Neural cell (in vitro differentiated cells): ENCODE data around the gene OFD1. TPM values are rescaled to one million over a fixed set of nuclear protein-coding genes. Genes with fewer than 3 reads are reported as not detected.

Experiments used
- H2AFZ ChIP-seq: fragments of 200-600, 300-800 bp; sonication (generic), shearing (Covaris generic); 2 replicates; pipeline ENCODE4 v1.6.0; 2014; ENCODE audit warnings: low read depth, mild to moderate bottlenecking, antibody characterized with exemption, low read length, moderate library complexity
- H3F3A ChIP-seq: fragments of 200-600 bp; shearing (Covaris generic); 2 replicates; pipeline ENCODE4 v1.6.1; 2016; ENCODE audit warnings: mild to moderate bottlenecking, moderate library complexity, mixed read lengths, antibody characterized with exemption, low read length; ENCODE audit not compliant: insufficient read depth, poor library complexity, severe bottlenecking
- H3K27ac ChIP-seq: fragments of 200-600, 300-800 bp; sonication (generic), shearing (Covaris generic); 2 replicates; pipeline ENCODE4 v1.5.1; 2014; ENCODE audit warnings: mild to moderate bottlenecking, low read length, moderate library complexity
- H3K27me3 ChIP-seq: fragments of 300-800, 200-600 bp; sonication (generic), shearing (Covaris generic); 2 replicates; pipeline ENCODE4 v1.6.0; 2014; ENCODE audit warnings: mild to moderate bottlenecking, low read depth, low read length, moderate library complexity; ENCODE audit not compliant: insufficient read depth
- H3K36me3 ChIP-seq: fragments of 300-800, 200-600 bp; sonication (generic), shearing (Covaris generic); 2 replicates; pipeline ENCODE4 v1.5.1; 2014; ENCODE audit warnings: mild to moderate bottlenecking, antibody characterized with exemption, low read length, moderate library complexity; ENCODE audit not compliant: insufficient read depth
- H3K4me2 ChIP-seq: fragments of 300-800, 200-600 bp; sonication (generic), shearing (Covaris generic); 2 replicates; pipeline ENCODE4 v1.6.0; 2014; ENCODE audit warnings: mild to moderate bottlenecking, low read length
- H3K4me3 ChIP-seq: fragments of 300-800, 200-600 bp; sonication (generic), shearing (Covaris generic); 2 replicates; pipeline ENCODE4 v1.5.1; 2014; ENCODE audit warnings: mild to moderate bottlenecking, low read length, moderate library complexity
- H3K79me2 ChIP-seq: fragments of 200-600 bp; shearing (Covaris generic); replicated peaks from 2 replicates; pipeline ENCODE4 v1.6.0; 2014; ENCODE audit warnings: mild to moderate bottlenecking, low read length, moderate library complexity; ENCODE audit not compliant: insufficient read depth
- H3K9ac ChIP-seq: fragments of 300-800, 200-600 bp; sonication (generic), shearing (Covaris generic); 2 replicates; pipeline ENCODE4 v1.6.1; 2016; ENCODE audit warnings: mild to moderate bottlenecking, low read length, mixed read lengths
- H3K9me2 ChIP-seq: fragments of 200-600 bp; shearing (Covaris generic); 2 replicates; pipeline ENCODE4 v1.6.1; 2016; ENCODE audit warnings: mild to moderate bottlenecking, low read length, mixed read lengths; ENCODE audit not compliant: insufficient read depth
- H3K9me3 ChIP-seq: fragments of 200-600, 300-800 bp; sonication (generic), shearing (Covaris generic); 2 replicates; pipeline ENCODE4 v1.6.1; 2016; ENCODE audit warnings: mild to moderate bottlenecking, mixed run types, low read length, moderate library complexity, mixed read lengths
- H4K20me1 ChIP-seq: fragments of 200-600 bp; shearing (Covaris generic); 2 replicates; pipeline ENCODE4 v1.6.1; 2016; ENCODE audit warnings: mild to moderate bottlenecking, mixed run types; ENCODE audit not compliant: insufficient read depth
- EP300 ChIP-seq: fragments of 450-650 bp; conservative IDR thresholded peaks from 2 replicates; pipeline ENCODE4 v1.6.1; 2014; ENCODE audit warnings: antibody characterized with exemption, mild to moderate bottlenecking, moderate library complexity; ENCODE audit not compliant: poor library complexity, severe bottlenecking
- EZH2 ChIP-seq: fragments of 200-600, 300-800 bp; shearing (Covaris generic), sonication (generic); IDR thresholded peaks from 2 replicates; pipeline ENCODE4 v1.6.1; 2014; ENCODE audit warnings: antibody characterized with exemption, low read length, borderline replicate concordance, mild to moderate bottlenecking; ENCODE audit not compliant: insufficient read depth, poor library complexity, severe bottlenecking
- MXI1 ChIP-seq: fragments of 450-650 bp; conservative IDR thresholded peaks from 2 replicates; pipeline ENCODE4 v1.6.1; 2014; ENCODE audit warnings: antibody characterized with exemption, mild to moderate bottlenecking; ENCODE audit not compliant: poor library complexity, severe bottlenecking
- POLR2AphosphoS5 ChIP-seq: IDR thresholded peaks from 2 replicates; pipeline ENCODE4 v1.6.1; 2012
- RAD21 ChIP-seq: fragments of 450-650 bp; conservative IDR thresholded peaks from 2 replicates; pipeline ENCODE4 v1.6.1; 2014; ENCODE audit warnings: antibody characterized with exemption, mild to moderate bottlenecking, moderate library complexity
- SMC3 ChIP-seq: fragments of 450-650 bp; conservative IDR thresholded peaks from 2 replicates; pipeline ENCODE4 v1.6.1; 2014; ENCODE audit warnings: antibody characterized with exemption, mild to moderate bottlenecking, moderate library complexity; ENCODE audit not compliant: poor library complexity
- TAF1 ChIP-seq: IDR thresholded peaks from 2 replicates; pipeline ENCODE4 v1.6.1; 2012; ENCODE audit warnings: low read depth
- polyA plus RNA-seq: library from polyadenylated mRNA; depleted of rRNA; stranded (reverse); fragments of >200 nt; gene quantifications from 2 replicates; pipeline ENCODE4 v1.2.3, GENCODE V29; 2014
- TF ChIP-seq, protein P1 (sequence below): IDR thresholded peaks from 2 replicates; pipeline ENCODE4 v1.6.1; 2012; ENCODE audit warnings: borderline replicate concordance
- TF ChIP-seq, protein P2 (sequence below): fragments of 450-650 bp; IDR thresholded peaks from 2 replicates; pipeline ENCODE4 v1.5.1; 2014; ENCODE audit warnings: antibody characterized with exemption, mild to moderate bottlenecking, moderate library complexity; ENCODE audit not compliant: poor library complexity, severe bottlenecking

The OFD1 gene
- polyA plus RNA-seq, 1 donor from 2014 or later: 35.1 TPM

GRCh38 chrX:13797512-13797911 lies 63.0 kb downstream of the OFD1 start (continued):
- TF ChIP-seq, protein P1, sequence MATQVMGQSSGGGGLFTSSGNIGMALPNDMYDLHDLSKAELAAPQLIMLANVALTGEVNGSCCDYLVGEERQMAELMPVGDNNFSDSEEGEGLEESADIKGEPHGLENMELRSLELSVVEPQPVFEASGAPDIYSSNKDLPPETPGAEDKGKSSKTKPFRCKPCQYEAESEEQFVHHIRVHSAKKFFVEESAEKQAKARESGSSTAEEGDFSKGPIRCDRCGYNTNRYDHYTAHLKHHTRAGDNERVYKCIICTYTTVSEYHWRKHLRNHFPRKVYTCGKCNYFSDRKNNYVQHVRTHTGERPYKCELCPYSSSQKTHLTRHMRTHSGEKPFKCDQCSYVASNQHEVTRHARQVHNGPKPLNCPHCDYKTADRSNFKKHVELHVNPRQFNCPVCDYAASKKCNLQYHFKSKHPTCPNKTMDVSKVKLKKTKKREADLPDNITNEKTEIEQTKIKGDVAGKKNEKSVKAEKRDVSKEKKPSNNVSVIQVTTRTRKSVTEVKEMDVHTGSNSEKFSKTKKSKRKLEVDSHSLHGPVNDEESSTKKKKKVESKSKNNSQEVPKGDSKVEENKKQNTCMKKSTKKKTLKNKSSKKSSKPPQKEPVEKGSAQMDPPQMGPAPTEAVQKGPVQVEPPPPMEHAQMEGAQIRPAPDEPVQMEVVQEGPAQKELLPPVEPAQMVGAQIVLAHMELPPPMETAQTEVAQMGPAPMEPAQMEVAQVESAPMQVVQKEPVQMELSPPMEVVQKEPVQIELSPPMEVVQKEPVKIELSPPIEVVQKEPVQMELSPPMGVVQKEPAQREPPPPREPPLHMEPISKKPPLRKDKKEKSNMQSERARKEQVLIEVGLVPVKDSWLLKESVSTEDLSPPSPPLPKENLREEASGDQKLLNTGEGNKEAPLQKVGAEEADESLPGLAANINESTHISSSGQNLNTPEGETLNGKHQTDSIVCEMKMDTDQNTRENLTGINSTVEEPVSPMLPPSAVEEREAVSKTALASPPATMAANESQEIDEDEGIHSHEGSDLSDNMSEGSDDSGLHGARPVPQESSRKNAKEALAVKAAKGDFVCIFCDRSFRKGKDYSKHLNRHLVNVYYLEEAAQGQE: no peak
- no peak for TF ChIP-seq MXI1

GRCh38 chrX:13798184-13798583 lies 63.6 kb downstream of the OFD1 start:
- H2AFZ ChIP-seq: no peak overlapping the region
- no peak overlapping the region for H3K4me2 ChIP-seq
- H3K27ac ChIP-seq: no peak overlapping the region
- TF ChIP-seq MXI1 (no peak), POLR2AphosphoS5 (no peak), TAF1 (no peak), EZH2 (no peak), RAD21 (no peak), EP300 (no peak), SMC3 (no peak)
- TF ChIP-seq, protein P2, sequence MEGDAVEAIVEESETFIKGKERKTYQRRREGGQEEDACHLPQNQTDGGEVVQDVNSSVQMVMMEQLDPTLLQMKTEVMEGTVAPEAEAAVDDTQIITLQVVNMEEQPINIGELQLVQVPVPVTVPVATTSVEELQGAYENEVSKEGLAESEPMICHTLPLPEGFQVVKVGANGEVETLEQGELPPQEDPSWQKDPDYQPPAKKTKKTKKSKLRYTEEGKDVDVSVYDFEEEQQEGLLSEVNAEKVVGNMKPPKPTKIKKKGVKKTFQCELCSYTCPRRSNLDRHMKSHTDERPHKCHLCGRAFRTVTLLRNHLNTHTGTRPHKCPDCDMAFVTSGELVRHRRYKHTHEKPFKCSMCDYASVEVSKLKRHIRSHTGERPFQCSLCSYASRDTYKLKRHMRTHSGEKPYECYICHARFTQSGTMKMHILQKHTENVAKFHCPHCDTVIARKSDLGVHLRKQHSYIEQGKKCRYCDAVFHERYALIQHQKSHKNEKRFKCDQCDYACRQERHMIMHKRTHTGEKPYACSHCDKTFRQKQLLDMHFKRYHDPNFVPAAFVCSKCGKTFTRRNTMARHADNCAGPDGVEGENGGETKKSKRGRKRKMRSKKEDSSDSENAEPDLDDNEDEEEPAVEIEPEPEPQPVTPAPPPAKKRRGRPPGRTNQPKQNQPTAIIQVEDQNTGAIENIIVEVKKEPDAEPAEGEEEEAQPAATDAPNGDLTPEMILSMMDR: no peak
- TF ChIP-seq, protein P1: no peak
- H3K4me3 ChIP-seq: no peak overlapping the region
- H3K9me3 ChIP-seq: no peaks in the 10 kb centered on the region
- no peaks in the 10 kb centered on the region for H4K20me1 ChIP-seq
- H3K9me2 ChIP-seq: no peaks in the 10 kb centered on the region
- H3F3A ChIP-seq: no peaks in the 10 kb centered on the region
- H3K79me2 ChIP-seq: no peaks in the 10 kb centered on the region
- H3K36me3 ChIP-seq: no peaks in the 10 kb centered on the region
- no peak overlapping the region for H3K9ac ChIP-seq
- H3K27me3 ChIP-seq: no peaks in the 10 kb centered on the region
